Gastrocnemius medialis (tissue), 4 donors: Measurements from ENCODE around the gene NDUFA8. TPM values are rescaled to one million over a fixed set of nuclear protein-coding genes. Genes with fewer than 3 reads are reported as not detected.

Source experiments
- ATAC-seq, 2 donors: fragments of 150-250 bp; one replicate each; pipeline ENCODE4 v1.9.1; 2016
- DNase-seq, 2 donors: peaks; one replicate each; pipeline ENCODE4 v3.0.0-alpha.2; 2019
- H3K27ac ChIP-seq, 4 donors: fragments of 200-600 bp; sonication (generic); 1 replicate in 1 of 4; 2 replicates in 3 of 4; pipeline ENCODE4 v1.5.1; 2016 to 2018; ENCODE audit warnings: mild to moderate bottlenecking in 2 of 4, moderate library complexity in 1 of 4
- H3K27me3 ChIP-seq, 3 donors: fragments of 200-600 bp; sonication (generic) in 2 of 3; 1 replicate in 1 of 3; 2 replicates in 2 of 3; pipeline versions ENCODE4 v1.5.1 to v1.6.0; 2016 to 2019; ENCODE audit warnings: mild to moderate bottlenecking in 1 of 3, moderate library complexity in 1 of 3
- H3K36me3 ChIP-seq, 2 donors: fragments of 200-600 bp; sonication (generic) in 1 of 2; one replicate each; pipeline ENCODE4 v1.5.1; 2017 to 2018
- H3K4me1 ChIP-seq, 2 donors: fragments of 200-600 bp; sonication (generic) in 1 of 2; one replicate each; pipeline ENCODE4 v1.5.1; 2016 to 2017; ENCODE audit warnings: mild to moderate bottlenecking in 2 of 2
- H3K4me3 ChIP-seq, 4 donors: fragments of 200-600 bp; sonication (generic) in 3 of 4; 1 replicate in 1 of 4; 2 replicates in 3 of 4; pipeline ENCODE4 v1.5.1; 2016 to 2019; ENCODE audit warnings: mild to moderate bottlenecking in 2 of 4
- H3K9me3 ChIP-seq, 3 donors: fragments of 200-600 bp; sonication (generic) in 2 of 3; 1 replicate in 1 of 3; 2 replicates in 2 of 3; pipeline ENCODE4 v1.5.1; 2016 to 2019
- CTCF ChIP-seq, 5 experiments: fragments of 450-650 bp in 3 of 5; fragments of 200-600 bp in 2 of 5; sonication (generic) in 2 of 5; IDR thresholded peaks in 4 of 5; conservative IDR thresholded peaks in 1 of 5; 1 replicate in 4 of 5; 2 replicates in 1 of 5; pipeline ENCODE4 v1.5.1; 2016 to 2019; ENCODE audit warnings: antibody characterized with exemption in 5 of 5, mild to moderate bottlenecking in 3 of 5, moderate library complexity in 3 of 5
- POLR2A ChIP-seq, 2 donors: fragments of 450-650 bp; IDR thresholded peaks; one replicate each; pipeline ENCODE4 v1.6.1; 2017; ENCODE audit warnings: antibody characterized with exemption in 2 of 2, mild to moderate bottlenecking in 2 of 2, moderate library complexity in 2 of 2
- in situ Hi-C, 4 donors: fragments of 200-750 bp; cut with MboI; loops; one replicate each; pipeline versions ENCODE4 v1.15.0 to v1.8.0; 2017; ENCODE audit warnings: low sequenced_read_pairs in 4 of 4
- intact Hi-C: fragments of 100-400 bp; cut with DNase I; formaldehyde crosslinking; loops from one replicate; pipeline ENCODE4 v1.15.1; 2023; ENCODE audit warnings: low total_unique reads
- total RNA-seq, 4 donors: library from RNA; depleted of rRNA; stranded (reverse); fragments of >200 nt; gene quantifications; one replicate each; pipeline versions ENCODE4 v1.1.0 to v1.2.3, GENCODE V29; 2016

Gene NDUFA8
- total RNA-seq, 4 donors from 2014 or later = 51.0 to 114 (median 92.8) TPM

- in situ Hi-C loops (no loop called here), intact Hi-C loops (no loop called here)
- TF ChIP-seq CTCF (IDR thresholded peaks at IDR 0.05 in 4 of 5, conservative IDR thresholded peaks at IDR 0.05 in 1 of 5) (no peak), POLR2A (IDR thresholded peaks at IDR 0.05) (no peak)
- no peaks in the 10 kb centered on the region for H3K4me1 ChIP-seq
- H3K4me3 ChIP-seq = no peak overlapping the region
- peaks cover 0 to 3% (median 0%) of the 10 kb centered on the region in 3 donors for H3K27me3 ChIP-seq
- H3K27ac ChIP-seq = no peak overlapping the region
- H3K36me3 ChIP-seq = no peaks in the 10 kb centered on the region
- no peak for DNase-seq
- ATAC-seq = no peak
- no peaks in the 10 kb centered on the region for H3K9me3 ChIP-seq
Observed at GRCh38 chr9:122197882-122198281, 38.3 kb upstream of the NDUFA8 start.

GRCh38 chr9:122197426-122197825 lies 37.8 kb upstream of the NDUFA8 start:
- intact Hi-C loops (no loop called here), in situ Hi-C loops (no loop called here)

DNA sequence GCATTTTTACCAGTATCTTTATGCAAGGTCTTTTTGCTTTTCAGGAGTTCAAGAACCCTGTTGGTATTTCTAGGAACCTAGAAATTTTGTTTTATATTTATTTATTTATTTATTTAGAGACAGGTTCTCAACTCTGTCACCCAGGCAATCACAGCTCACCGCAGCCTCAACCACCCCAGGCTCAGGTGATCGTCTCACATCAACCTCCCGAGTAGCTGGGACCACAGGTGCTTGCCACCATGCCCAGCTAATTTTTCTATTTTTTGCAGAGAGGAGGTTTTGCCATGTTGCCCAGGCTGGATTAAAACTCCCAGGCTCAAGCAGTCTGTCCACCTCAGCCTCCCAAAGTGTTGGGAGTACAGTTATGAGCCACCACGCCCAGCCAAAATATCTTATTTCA lies 36.3 kb upstream of the NDUFA8 start:
- in situ Hi-C loops = no loop called here
- ATAC-seq (no peak), DNase-seq (no peak)
- intact Hi-C loops = no loop called here
- H3K4me3 ChIP-seq = no peak overlapping the region
- no peaks in the 10 kb centered on the region for H3K9me3 ChIP-seq
- TF ChIP-seq POLR2A (IDR thresholded peaks at IDR 0.05) = no peak
- TF ChIP-seq CTCF (IDR thresholded peaks at IDR 0.05 in 4 of 5, conservative IDR thresholded peaks at IDR 0.05 in 1 of 5) = no peak
- no peaks in the 10 kb centered on the region for H3K36me3 ChIP-seq
- H3K4me1 ChIP-seq = no peaks in the 10 kb centered on the region
- no peak overlapping the region for H3K27ac ChIP-seq
- peaks cover 0 to 3% (median 0%) of the 10 kb centered on the region in 3 donors for H3K27me3 ChIP-seq

More at GRCh38 chr9:122197426-122197825, 37.8 kb upstream of the NDUFA8 start:
- peaks cover 0 to 3% (median 0%) of the 10 kb centered on the region in 3 donors for H3K27me3 ChIP-seq
- H3K9me3 ChIP-seq = no peaks in the 10 kb centered on the region
- H3K27ac ChIP-seq = no peak overlapping the region
- no peak for DNase-seq
- no peak for ATAC-seq
- no peaks in the 10 kb centered on the region for H3K36me3 ChIP-seq
- TF ChIP-seq CTCF (IDR thresholded peaks at IDR 0.05 in 4 of 5, conservative IDR thresholded peaks at IDR 0.05 in 1 of 5) (no peak), POLR2A (IDR thresholded peaks at IDR 0.05) (no peak)
- no peak overlapping the region for H3K4me3 ChIP-seq
- no peaks in the 10 kb centered on the region for H3K4me1 ChIP-seq

- TF ChIP-seq CTCF (IDR thresholded peaks at IDR 0.05 in 4 of 5, conservative IDR thresholded peaks at IDR 0.05 in 1 of 5) (no peak), POLR2A (IDR thresholded peaks at IDR 0.05) (no peak)
- no peak overlapping the region for H3K27ac ChIP-seq
- no peak for ATAC-seq
Observed at GRCh38 chr9:122193651-122194050, 34.1 kb upstream of the NDUFA8 start.

GRCh38 chr9:122192914-122193525 lies 33.4 kb upstream of the NDUFA8 start:
- DNase-seq (no peak), ATAC-seq (no peak)
- no peaks in the 10 kb centered on the region for H3K4me1 ChIP-seq
- intact Hi-C loops (no loop called here), in situ Hi-C loops (no loop called here)
- no peaks in the 10 kb centered on the region for H3K9me3 ChIP-seq
- no peaks in the 10 kb centered on the region for H3K36me3 ChIP-seq
- H3K27ac ChIP-seq = no peak overlapping the region
- TF ChIP-seq POLR2A (IDR thresholded peaks at IDR 0.05) (no peak), CTCF (IDR thresholded peaks at IDR 0.05 in 4 of 5, conservative IDR thresholded peaks at IDR 0.05 in 1 of 5) (no peak)
- no peak overlapping the region for H3K4me3 ChIP-seq
- H3K27me3 ChIP-seq = peaks cover 0 to 3% (median 0%) of the 10 kb centered on the region in 3 donors

More at GRCh38 chr9:122193651-122194050, 34.1 kb upstream of the NDUFA8 start:
- Histone ChIP-seq H3K4me1 (no peaks in the 10 kb centered on the region), H3K27me3 (peaks cover 0 to 3% (median 0%) of the 10 kb centered on the region in 3 donors), H3K4me3 (no peak overlapping the region), H3K9me3 (no peaks in the 10 kb centered on the region), H3K36me3 (no peaks in the 10 kb centered on the region)
- intact Hi-C loops (no loop called here), in situ Hi-C loops (no loop called here)
- DNase-seq = no peak
